NT2/D1 (cell line): Measurements from ENCODE around the gene NAA60.

Experiments
- SUZ12 ChIP-seq: IDR thresholded peaks from 2 replicates; pipeline ENCODE4 v1.6.1; 2011; ENCODE audit not compliant: insufficient read length, insufficient read depth; ENCODE audit errors: extremely low read depth
- YY1 ChIP-seq: IDR thresholded peaks from 2 replicates; pipeline ENCODE4 v1.6.1; 2011; ENCODE audit not compliant: insufficient read length, insufficient read depth
- ZNF274 ChIP-seq: IDR thresholded peaks from 2 replicates; pipeline ENCODE4 v1.6.1; 2011; ENCODE audit warnings: mild to moderate bottlenecking, low read depth, low read length

- no peak for TF ChIP-seq YY1
- no peak for TF ChIP-seq ZNF274
- no peak for TF ChIP-seq SUZ12
Observed at GRCh38 chr16:3486506-3487215, 43.2 kb downstream of the NAA60 start.
